Progenitor cell of endocrine pancreas (in vitro differentiated cells): ENCODE results near the gene PTPRD. TPM values are rescaled to one million over a fixed set of nuclear protein-coding genes. Genes with fewer than 3 reads are reported as not detected.

Source experiments
- DNase-seq: peaks from one replicate; pipeline ENCODE4 v3.0.0; 2021; ENCODE audit warnings: low spot score; ENCODE audit not compliant: unreplicated experiment
- H3K27ac Mint-ChIP-seq: 2 replicates; pipeline ENCODE4 v1.8.0; 2021; ENCODE audit warnings: mild to moderate bottlenecking, moderate library complexity, mixed read lengths
- H3K27me3 Mint-ChIP-seq: 2 replicates; pipeline ENCODE4 v1.8.0; 2021; ENCODE audit warnings: mixed read lengths
- H3K36me3 Mint-ChIP-seq: 2 replicates; pipeline ENCODE4 v1.8.0; 2022; ENCODE audit warnings: mixed read lengths; ENCODE audit not compliant: insufficient read depth
- H3K4me1 Mint-ChIP-seq: 2 replicates; pipeline ENCODE4 v1.8.0; 2021; ENCODE audit warnings: low read depth, mixed read lengths
- H3K4me3 Mint-ChIP-seq: 2 replicates; pipeline ENCODE4 v1.8.0; 2021; ENCODE audit warnings: low read depth, mild to moderate bottlenecking, moderate library complexity, mixed read lengths
- H3K9me3 Mint-ChIP-seq: 2 replicates; pipeline ENCODE4 v1.8.0; 2021; ENCODE audit warnings: low read depth, mixed read lengths
- total RNA-seq: library from RNA; stranded (reverse); gene quantifications from 2 replicates; pipeline ENCODE4 v1.2.1, GENCODE V29; 2021
- TF ChIP-seq, protein P1 (sequence below): fragments of 200-600 bp; sonication (generic); IDR thresholded peaks from one replicate; pipeline ENCODE4 v1.5.0; 2021; ENCODE audit warnings: antibody characterized with exemption, mild to moderate bottlenecking; ENCODE audit not compliant: unreplicated experiment

Gene PTPRD
- total RNA-seq, 1 donor from 2014 or later = 124 TPM

DNA sequence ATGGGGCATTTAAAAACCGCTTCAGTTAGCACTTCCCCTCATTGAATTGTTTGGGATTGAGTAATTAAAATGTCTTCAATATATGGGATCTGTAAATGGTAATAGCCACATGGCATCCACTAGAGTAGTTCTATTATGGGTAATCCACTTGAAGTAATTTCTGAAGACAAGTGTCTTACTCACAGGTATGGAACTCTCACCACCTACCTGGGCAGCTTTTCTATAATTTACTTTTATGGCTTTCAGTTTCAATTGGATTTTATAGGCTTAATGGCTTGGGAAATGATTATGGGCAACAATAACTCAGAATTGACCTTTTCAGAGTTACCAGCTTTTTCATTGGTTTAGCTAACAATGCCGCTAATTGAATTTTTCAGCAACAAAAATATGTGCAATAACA, 597.9 kb downstream of the PTPRD start:
- H3K27me3 Mint-ChIP-seq = no peaks in the 10 kb centered on the region
- no peaks in the 10 kb centered on the region for H3K36me3 Mint-ChIP-seq
- TF ChIP-seq, protein P1, sequence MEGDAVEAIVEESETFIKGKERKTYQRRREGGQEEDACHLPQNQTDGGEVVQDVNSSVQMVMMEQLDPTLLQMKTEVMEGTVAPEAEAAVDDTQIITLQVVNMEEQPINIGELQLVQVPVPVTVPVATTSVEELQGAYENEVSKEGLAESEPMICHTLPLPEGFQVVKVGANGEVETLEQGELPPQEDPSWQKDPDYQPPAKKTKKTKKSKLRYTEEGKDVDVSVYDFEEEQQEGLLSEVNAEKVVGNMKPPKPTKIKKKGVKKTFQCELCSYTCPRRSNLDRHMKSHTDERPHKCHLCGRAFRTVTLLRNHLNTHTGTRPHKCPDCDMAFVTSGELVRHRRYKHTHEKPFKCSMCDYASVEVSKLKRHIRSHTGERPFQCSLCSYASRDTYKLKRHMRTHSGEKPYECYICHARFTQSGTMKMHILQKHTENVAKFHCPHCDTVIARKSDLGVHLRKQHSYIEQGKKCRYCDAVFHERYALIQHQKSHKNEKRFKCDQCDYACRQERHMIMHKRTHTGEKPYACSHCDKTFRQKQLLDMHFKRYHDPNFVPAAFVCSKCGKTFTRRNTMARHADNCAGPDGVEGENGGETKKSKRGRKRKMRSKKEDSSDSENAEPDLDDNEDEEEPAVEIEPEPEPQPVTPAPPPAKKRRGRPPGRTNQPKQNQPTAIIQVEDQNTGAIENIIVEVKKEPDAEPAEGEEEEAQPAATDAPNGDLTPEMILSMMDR = no peak
- no peaks in the 10 kb centered on the region for H3K9me3 Mint-ChIP-seq
- no peak overlapping the region for H3K27ac Mint-ChIP-seq
- H3K4me1 Mint-ChIP-seq = no peaks in the 10 kb centered on the region
- no peak for DNase-seq
- no peak overlapping the region for H3K4me3 Mint-ChIP-seq

DNA sequence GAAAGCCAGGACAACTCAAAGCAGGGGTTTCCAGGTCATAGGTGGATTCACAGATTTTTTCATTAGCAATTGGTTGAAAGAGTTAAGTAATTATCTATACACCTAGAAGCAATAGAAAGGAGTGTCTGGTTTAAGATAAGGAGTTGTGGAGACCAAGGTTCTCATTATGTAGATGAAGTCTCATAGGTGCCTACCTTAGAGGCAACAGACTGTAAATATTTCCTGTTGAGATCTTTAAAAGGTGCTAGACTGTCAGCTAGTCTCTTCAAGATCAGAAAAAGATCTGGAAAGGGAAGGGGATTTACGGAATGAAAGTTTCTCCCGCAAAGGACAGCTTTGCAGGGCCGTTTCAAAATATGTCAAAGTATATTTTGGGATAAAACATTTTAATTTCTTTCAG, 603.4 kb downstream of the PTPRD start:
- no peaks in the 10 kb centered on the region for H3K27me3 Mint-ChIP-seq
- no peak overlapping the region for H3K4me3 Mint-ChIP-seq
- no peaks in the 10 kb centered on the region for H3K4me1 Mint-ChIP-seq
- no peaks in the 10 kb centered on the region for H3K9me3 Mint-ChIP-seq
- TF ChIP-seq, protein P1 = no peak
- no peak for DNase-seq
- H3K27ac Mint-ChIP-seq = no peak overlapping the region
- no peaks in the 10 kb centered on the region for H3K36me3 Mint-ChIP-seq

DNA sequence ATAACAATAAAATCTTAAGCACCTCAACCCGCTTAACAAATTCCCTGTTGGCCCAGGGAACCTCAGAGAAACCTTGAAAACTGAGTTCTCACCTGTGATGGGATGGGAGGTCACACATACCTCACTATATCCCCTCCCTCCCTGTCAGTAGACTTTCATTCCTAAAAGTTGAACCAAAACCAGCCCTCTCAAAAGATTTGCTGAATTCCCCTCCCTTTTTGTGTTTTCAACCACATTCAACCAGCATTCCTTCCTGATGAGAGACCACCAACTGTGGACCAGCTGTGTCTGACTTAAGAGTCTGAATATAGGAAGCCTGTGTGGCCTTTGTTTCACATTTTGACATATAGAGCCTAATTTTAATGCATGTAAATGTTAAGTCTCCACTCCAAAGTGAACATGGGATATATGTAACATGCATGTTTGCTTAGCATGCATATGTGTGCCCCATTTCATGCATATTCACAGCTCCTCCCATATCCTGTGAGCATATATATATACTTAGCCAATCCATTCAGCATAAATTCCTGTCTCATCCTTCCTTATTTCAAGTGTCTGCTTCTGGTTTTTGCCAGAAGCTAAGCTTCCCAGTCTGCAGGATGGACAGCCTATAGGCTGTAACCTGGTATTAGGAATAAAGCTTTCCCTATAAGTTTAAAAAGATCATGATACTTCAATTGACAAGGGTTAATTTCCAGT, 604.6 kb downstream of the PTPRD start:
- Mint-ChIP-seq H3K27ac (no peak overlapping the region), H3K27me3 (no peaks in the 10 kb centered on the region), H3K36me3 (no peaks in the 10 kb centered on the region), H3K4me1 (no peaks in the 10 kb centered on the region), H3K9me3 (no peaks in the 10 kb centered on the region), H3K4me3 (no peak overlapping the region)
- TF ChIP-seq, protein P1 = no peak
- no peak for DNase-seq

DNA sequence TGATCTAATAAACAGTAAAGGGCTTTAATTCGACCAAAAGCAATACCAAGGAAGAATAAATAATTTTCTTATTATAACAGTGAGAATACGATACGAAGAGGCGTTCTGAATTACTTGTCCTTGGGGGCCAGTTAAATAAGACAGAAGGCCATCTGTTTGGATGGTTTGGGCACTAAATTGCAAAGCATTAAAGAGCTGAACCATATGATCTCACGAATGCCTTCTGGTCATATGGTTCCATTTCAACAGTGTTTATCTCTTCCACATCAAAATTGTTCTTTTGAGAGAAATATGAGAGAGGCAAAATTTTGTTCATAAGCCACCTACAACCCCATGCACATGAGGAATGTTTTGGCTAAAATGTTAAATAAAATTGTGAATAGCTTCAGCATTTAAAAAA, 605.4 kb downstream of the PTPRD start:
- Mint-ChIP-seq H3K4me3 (no peak overlapping the region), H3K4me1 (no peaks in the 10 kb centered on the region), H3K27ac (no peak overlapping the region), H3K36me3 (no peaks in the 10 kb centered on the region), H3K9me3 (no peaks in the 10 kb centered on the region), H3K27me3 (no peaks in the 10 kb centered on the region)
- DNase-seq = no peak
- TF ChIP-seq, protein P1 = no peak

DNA sequence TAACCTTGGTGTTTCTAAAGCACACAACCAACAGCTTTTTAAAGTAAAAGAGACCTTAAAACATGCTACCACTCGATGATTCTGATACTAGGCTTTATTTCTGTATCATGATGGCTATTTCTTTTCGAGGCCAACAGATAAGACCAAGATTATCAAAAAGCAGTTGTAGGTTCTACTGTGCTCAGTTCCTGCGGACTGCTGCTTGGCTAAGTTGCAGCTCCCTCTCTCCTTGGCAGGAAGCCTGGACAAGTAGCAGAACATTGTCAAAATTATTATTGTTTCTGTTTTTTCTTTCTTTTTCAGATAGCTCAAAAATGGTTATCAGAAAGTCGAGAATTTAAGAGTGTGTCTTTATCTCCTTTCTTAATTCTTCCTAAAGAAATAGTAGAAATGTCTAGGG, 607.6 kb downstream of the PTPRD start:
- Mint-ChIP-seq H3K27me3 (peaks cover 6% of the 10 kb centered on the region), H3K4me1 (no peaks in the 10 kb centered on the region), H3K9me3 (no peaks in the 10 kb centered on the region), H3K4me3 (no peak overlapping the region), H3K27ac (no peak overlapping the region), H3K36me3 (no peaks in the 10 kb centered on the region)
- TF ChIP-seq, protein P1 = no peak
- DNase-seq = no peak
